Measurements from ENCODE around the gene LRP1.

The LRP1 gene

GRCh38 chr12:57216921-57217879 is 88.9 kb downstream of the LRP1 start (continued):
- no peak for TF ChIP-seq TSHZ2 (CRISPR knock-in tag; IDR thresholded peaks at IDR 0.05)
- TF ChIP-seq GLIS3 (CRISPR knock-in tag; IDR thresholded peaks at IDR 0.05): no peak
- TF ChIP-seq CSRNP3 (CRISPR knock-in tag; IDR thresholded peaks at IDR 0.05): no peak
- no peak for TF ChIP-seq ZNF8 (CRISPR knock-in tag; IDR thresholded peaks at IDR 0.05)
- no peak for TF ChIP-seq PPARA (CRISPR knock-in tag; IDR thresholded peaks at IDR 0.05; ENCODE audit: borderline replicate concordance)
- no peak for TF ChIP-seq SNAI2 (CRISPR knock-in tag; IDR thresholded peaks at IDR 0.05)
- no peak for TF ChIP-seq RARB (CRISPR knock-in tag; IDR thresholded peaks at IDR 0.05)

- TF ChIP-seq ZNF565 (CRISPR knock-in tag; conservative IDR thresholded peaks at IDR 0.05; ENCODE audit: low read depth): no peak
- no peak for TF ChIP-seq ZFP30 (CRISPR knock-in tag; IDR thresholded peaks at IDR 0.05)
- no peak for TF ChIP-seq GLIS3 (CRISPR knock-in tag; IDR thresholded peaks at IDR 0.05)
- no peak for TF ChIP-seq TSHZ2 (CRISPR knock-in tag; IDR thresholded peaks at IDR 0.05)
- TF ChIP-seq TCF4 (CRISPR knock-in tag; IDR thresholded peaks at IDR 0.05; ENCODE audit: borderline replicate concordance): no peak
- TF ChIP-seq, protein P1, sequence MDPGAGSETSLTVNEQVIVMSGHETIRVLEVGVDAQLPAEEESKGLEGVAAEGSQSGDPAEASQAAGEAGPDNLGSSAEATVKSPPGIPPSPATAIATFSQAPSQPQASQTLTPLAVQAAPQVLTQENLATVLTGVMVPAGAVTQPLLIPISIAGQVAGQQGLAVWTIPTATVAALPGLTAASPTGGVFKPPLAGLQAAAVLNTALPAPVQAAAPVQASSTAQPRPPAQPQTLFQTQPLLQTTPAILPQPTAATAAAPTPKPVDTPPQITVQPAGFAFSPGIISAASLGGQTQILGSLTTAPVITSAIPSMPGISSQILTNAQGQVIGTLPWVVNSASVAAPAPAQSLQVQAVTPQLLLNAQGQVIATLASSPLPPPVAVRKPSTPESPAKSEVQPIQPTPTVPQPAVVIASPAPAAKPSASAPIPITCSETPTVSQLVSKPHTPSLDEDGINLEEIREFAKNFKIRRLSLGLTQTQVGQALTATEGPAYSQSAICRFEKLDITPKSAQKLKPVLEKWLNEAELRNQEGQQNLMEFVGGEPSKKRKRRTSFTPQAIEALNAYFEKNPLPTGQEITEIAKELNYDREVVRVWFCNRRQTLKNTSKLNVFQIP (CRISPR knock-in tag; IDR thresholded peaks at IDR 0.05; ENCODE audit: borderline replicate concordance, low read depth): no peak
- TF ChIP-seq SNAI2 (CRISPR knock-in tag; IDR thresholded peaks at IDR 0.05): no peak
- no peak for TF ChIP-seq ZFP3 (CRISPR knock-in tag; IDR thresholded peaks at IDR 0.05)
- TF ChIP-seq ZC3H10 (CRISPR knock-in tag; IDR thresholded peaks at IDR 0.05): no peak
- TF ChIP-seq CSDC2 (CRISPR knock-in tag; IDR thresholded peaks at IDR 0.05): no peak
- TF ChIP-seq PPARA (CRISPR knock-in tag; IDR thresholded peaks at IDR 0.05; ENCODE audit: borderline replicate concordance): no peak
- ATAC-seq: no peak
Measured at GRCh38 chr12:57218030-57218853, 90.0 kb downstream of the LRP1 start.

DNA sequence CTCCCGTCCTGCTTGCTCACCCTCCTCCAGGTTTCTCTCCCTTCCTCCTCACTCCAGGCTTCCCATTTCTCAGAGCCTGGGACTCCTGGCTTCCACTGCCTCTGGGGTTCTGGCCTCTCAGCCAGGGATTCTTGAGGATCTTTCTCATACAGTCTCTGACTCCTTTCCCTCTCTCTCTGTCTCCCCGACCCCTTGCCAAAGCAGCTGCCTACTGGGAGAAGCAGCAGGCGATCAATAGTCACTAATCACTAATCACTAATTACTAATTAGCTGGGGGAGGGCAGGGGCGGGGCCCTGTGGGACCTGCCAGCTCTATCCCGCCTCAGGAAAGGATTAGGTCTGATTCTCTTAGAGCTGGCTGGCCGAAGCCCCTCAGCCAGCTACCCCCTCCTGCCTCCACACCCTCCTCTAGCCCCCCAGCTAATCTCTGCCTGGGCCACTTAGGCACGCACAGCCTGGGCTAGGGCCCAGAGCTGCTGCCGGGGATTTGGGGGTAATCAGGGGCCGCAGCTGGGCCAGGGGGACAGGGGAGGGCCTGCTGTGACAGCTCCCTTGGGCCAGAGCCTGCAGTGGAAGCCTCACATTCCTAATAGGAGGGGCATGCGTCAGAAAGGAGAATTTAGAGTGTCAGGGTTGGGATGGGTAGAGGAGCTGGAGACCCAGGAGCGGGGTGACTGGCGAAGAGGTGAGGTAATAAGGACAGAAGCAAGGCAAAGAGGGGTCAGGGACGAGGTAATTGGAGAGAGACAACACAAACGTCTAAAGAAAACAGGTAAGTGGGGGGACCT is 91.1 kb downstream of the LRP1 start:
- ATAC-seq: no peak
- TF ChIP-seq CREB5 (CRISPR knock-in tag; IDR thresholded peaks at IDR 0.05; ENCODE audit: low read depth) (no peak), TCF4 (CRISPR knock-in tag; IDR thresholded peaks at IDR 0.05; ENCODE audit: borderline replicate concordance) (no peak), CSRNP3 (CRISPR knock-in tag; IDR thresholded peaks at IDR 0.05) (no peak), RARB (CRISPR knock-in tag; IDR thresholded peaks at IDR 0.05) (no peak), CSDC2 (CRISPR knock-in tag; IDR thresholded peaks at IDR 0.05) (no peak), ZFP3 (CRISPR knock-in tag; IDR thresholded peaks at IDR 0.05) (no peak), ZNF70 (CRISPR knock-in tag; IDR thresholded peaks at IDR 0.05) (no peak), TSHZ2 (CRISPR knock-in tag; IDR thresholded peaks at IDR 0.05) (no peak)
